ENCODE results near the gene SLC35F1.

DNA sequence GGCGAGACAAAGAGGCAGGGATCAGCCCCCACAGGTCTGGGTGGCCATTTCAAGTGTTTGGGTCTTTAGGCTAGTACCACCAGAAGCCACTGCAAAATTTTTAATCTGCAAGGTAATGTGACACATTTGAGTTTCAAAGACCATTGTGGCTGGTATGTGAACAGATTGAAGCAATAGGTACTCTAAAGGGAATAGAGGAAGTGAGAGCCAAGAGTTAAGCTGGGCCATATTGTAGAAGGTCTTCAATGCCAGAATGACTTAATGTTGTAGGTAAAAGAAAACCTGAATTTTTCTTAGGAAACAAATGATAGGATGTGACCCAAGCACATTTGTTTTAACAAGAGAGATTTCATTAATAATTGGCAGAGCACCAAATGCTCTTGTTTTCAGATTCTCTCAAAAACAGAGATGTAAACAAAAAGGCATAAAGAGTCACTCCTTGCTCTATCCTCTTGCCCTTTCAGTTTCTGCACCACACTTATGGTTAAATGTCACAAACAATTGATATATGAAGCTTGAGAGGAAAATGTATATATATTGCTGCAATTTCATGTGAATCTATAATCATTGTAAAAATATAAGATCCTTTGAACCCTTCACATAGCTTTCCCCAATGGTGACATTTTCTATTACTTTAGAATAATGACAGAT lies 333.9 kb downstream of the SLC35F1 start:
- no peak for TF ChIP-seq EZH2 (IDR thresholded peaks at IDR 0.05; ENCODE audit: insufficient read depth, poor library complexity, severe bottlenecking)
- no peak for TF ChIP-seq EZH2phosphoT487 (IDR thresholded peaks at IDR 0.05; ENCODE audit: insufficient read depth, low read depth)
